ENCODE data around the gene RICTOR.
"Not testable (repeated sequence)": the region's sequence is repeated elsewhere in the genome, so short reads cannot be mapped to it uniquely, and the experiment has no call there.

RICTOR gene

DNA sequence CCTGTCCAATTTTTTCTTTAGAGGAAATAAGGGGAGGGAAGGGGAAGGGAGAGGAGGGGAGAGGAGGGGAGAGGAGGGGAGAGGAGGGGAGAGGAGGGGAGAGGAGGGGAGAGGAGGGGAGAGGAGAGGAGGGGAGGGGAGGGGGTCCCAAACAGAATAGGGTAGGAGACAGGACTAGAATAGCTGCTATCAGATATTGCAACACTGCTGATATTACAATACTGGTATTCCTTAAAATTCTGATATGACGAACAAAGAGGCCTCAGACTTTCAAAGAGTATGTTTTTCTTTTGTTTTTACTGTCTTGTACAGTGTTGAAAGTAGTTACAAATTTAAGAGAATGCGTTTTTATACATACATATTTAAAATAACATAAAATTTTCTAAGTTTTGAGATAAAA lies 67.5 kb downstream of the RICTOR start:
- no peak for DNase-seq

DNA sequence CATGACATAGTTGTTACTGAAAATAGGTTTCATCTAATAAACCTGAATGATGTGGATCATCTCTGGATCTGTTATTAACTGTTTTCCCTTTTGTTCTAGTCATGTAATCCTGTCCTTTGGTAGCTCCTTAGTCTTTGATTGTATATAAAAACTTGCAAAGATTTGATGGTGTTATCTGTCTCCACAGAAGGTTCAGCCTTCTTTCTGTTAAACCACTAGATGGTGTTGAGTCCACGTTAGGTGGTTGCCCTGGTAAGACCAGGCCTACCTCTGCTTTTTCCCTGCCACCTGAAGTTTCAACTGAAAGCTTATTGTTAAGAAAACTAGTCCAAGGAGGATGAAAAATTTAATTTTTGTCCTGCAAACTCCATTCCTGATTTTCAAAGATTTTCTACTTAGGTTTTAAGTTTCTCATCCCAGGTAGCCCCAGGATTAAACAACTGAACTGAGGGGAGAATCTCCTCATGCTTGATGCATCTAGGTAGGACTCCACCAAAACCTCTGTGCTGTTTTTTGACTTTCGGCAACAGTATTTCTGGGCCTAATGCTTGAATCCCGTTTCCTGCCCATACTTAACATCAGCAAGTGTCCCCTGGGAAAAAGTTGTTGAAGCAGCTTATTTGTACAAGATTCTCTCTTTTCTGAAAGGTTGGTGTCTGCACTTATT lies 68.5 kb downstream of the RICTOR start:
- DNase-seq: no peak

DNA sequence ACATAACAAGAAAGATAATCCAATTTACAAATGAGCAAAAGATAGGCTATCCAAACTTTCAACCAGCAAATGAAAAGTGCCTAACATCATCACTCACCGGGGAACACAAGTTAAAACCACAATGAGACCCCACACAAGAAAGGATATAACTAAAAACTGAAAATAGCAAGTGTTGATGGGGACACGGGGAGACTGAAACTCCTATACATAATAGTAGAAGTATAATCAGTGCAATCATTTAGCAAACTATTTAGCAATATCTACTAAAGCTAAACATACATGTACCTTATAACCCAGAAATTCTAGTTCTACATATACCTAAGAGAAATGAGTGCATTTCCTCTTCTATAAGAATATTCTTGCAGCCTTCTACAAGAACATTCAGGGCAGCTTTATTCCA lies 72.5 kb downstream of the RICTOR start:
- DNase-seq: no peak

DNA sequence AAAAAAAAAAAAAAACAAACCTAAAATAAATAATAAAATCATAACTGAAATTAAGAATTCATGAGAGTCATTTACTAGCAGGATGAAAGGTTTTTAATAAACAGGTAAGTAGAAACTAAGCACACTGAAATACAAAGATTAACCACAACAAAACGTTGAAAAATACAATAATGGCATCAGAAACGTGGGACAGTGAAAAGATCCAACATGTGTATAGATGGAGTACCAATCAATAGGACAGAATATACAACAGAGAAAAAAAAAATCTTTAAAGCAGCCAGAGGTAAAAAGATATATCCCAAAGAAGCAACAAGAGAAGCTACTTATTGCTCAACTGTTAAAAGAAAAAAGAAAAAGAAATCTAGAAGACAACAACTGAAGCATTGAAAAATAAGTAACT lies 75.2 kb downstream of the RICTOR start:
- no peak for DNase-seq

DNA sequence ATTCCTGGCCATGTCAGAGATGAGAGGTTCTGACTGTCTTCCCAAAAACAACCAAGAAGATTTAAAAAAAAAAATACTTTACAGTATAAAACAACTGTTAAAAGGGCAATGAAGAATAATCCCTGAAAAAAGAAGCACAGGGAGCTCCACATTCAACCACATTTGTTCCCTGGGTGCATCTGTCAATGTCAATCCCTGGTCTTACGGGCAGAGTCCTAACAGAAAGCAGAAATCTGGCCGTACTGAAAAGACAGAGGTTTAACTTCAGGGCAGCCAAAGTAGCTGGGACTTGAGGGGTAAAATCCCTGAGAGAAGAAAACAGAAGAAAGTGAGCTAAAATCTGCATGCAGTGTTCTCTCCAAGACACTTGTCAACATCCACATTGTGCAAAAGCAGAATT lies 76.6 kb downstream of the RICTOR start:
- DNase-seq: no peak

DNA sequence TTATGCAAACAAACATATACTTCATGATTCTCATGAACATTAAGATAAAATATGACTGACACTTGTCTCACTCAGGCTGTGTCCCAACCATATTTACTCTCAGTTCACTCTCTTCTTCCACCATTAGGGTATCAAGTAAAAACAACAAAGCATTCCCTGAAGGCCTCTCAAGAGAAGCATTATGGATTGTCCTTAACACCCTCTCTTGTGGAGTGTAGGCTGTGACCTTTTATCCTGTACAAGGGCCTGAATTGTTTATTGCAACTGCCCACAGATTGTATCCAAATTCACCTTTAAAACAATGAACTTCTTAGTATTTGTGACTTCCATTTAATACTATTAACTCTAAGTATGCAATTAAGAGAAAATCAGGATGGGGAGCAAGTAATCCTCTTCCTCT lies 78.1 kb downstream of the RICTOR start:
- DNase-seq: no peak

DNA sequence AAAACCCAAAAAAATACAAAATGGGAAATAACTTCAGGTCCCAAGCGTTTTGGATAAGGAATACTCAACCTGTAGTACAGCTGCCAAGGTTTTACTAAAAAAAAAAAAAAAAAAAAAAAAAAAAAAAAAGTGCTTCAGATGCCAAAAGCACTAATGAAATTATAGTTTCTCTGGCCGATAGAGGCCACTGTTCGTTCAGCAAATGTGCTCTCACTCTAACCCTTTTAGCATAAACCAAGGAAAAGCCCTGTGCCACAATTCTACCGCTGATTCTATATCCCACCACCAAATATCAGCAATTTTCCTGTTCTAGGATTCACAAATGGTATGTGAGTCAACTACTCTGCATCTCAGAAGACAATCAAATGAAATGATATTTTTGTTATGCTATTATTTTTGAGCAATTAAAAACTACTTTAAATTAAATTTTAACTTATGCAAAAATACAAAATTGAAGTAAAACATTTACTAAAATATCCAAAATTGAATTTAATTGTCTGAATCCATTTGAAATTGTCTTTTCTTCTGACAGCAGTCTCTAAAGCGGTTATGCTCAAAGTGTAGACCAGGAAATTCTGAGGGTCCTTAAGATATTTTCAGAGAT lies 79.8 kb downstream of the RICTOR start:
- DNase-seq: peak; percentile 59

- DNase-seq: not testable (repeated sequence)
Measured at GRCh38 chr5:38989974-38990719, 84.1 kb downstream of the RICTOR start.

- peak; percentile 22 for DNase-seq
Measured at GRCh38 chr5:38985909-38986452, 88.2 kb downstream of the RICTOR start.

DNA sequence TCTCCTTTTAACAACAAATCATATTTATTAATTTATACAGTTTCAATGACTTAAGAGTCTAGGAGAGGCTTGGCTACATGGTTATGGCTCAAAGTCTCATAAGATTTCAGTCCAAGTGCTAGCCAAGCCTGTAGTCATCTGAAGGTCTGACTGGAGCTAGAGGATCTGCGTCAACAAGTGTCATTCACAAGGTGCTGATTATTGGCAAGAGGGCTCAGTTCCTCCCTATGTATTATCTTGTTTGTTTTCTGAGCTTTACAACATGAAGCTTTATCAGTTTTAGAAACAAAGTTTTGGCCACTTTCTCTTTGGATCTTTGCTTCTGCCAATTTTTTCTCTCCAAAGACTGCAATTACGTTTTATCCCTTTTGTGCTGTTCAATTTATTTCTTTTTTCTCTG lies 94.7 kb downstream of the RICTOR start:
- no peak for DNase-seq

DNA sequence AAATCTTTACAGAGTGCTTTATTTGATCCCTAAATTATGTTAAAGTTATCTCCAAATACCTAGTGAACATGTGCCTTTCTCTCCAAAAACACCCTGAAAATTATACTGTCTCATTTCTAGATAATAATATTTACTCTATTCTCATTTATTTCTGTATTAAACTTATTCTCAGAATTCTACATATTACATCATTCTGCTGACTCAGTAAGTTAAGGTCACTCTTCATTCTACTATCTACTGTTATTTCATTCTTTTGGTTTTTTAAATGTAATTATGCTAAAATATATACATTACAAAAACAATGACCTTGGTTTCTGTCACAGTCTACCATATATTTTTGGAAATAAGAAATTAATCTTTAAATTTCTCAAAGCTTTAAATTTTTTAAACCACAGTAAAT lies 96.2 kb downstream of the RICTOR start:
- no peak for DNase-seq

- no peak for DNase-seq
Measured at GRCh38 chr5:38968665-38969064, 105.5 kb downstream of the RICTOR start.

DNA sequence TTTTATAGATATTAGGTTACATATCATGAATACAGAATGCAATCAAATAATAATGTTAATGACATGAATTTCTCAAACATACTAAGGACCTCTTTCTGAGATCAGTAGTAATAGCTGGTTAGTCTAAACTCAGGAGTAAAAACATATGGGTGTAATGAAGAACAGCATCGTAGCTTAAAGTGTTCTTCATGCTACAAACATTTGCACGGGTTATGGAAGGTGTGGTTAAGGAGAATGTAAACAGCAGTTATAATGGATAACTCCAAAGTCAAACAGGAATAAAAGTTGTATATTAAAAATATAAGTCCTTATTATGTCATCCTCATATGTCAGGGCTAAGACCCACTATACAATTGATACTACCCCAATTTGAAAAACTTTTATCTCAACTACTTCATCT lies 112.5 kb downstream of the RICTOR start:
- no peak for DNase-seq

DNA sequence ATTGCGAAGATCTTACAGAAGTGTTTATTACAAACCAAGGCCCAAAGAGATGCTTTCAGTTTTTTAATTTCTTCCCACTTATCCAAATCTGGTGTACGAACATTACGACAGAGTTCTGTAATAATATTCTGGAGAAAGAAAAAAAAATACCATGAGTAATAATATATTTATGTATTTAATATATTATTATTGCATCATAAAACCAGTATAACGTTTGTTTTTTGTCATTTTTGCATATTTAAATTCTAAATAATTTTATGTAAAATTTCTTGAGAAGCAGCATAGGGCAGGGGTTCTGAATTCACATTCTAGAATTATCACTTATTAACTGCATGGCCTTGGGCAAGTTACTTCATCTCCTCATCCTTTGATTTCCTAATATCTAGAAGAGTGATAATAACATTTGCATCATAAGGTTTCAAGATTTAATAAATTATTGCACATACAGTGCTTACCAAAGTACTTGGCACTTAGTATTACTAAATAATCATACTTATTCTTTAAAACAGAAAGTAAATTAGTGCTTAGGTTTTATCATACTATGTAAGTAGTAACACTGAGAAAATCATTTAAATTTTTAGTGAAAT lies 120.7 kb downstream of the RICTOR start:
- DNase-seq: no peak

DNA sequence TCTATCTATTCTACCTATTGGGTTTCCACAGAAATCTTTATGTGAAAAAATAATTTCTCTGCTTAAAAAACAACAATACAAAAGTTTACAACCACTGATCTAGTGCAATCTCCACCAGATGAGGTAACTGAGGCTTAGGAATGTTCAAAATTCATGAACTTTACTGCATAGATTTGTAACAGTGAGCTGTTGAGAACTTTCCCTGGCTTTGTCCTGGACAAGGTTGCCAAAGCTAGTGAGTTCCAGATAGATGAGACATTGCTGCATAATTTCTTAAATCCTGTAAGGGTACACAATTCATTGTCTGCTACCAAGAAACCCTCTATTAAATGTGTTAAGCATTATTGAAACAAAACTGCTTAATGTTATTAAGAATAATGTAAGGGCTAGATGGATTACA lies 125.7 kb downstream of the RICTOR start:
- no peak for DNase-seq

DNA sequence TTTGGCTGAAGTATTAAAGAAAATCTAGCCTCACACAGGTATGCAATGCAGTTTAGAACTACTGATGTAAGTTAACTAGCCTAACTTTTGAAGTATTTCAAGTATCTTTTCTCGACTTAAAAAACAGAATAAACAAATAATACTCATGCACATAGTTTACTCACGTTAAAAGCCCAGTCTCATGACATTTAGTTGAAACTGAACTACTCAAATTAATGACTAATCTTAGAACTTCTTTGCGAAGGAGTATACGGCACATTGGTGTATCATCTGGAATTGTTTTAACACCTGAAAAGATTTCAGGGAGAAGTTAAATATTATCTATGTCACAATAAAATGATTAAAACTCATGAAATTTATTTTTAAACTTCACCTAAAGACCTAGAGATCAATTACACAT lies 129.9 kb downstream of the RICTOR start:
- DNase-seq: no peak

- peak; percentile 55 for DNase-seq
Measured at GRCh38 chr5:38941912-38942311, 132.3 kb downstream of the RICTOR start.

GRCh38 chr5:38940230-38940858 lies 133.9 kb downstream of the RICTOR start:
- DNase-seq: no peak

DNA sequence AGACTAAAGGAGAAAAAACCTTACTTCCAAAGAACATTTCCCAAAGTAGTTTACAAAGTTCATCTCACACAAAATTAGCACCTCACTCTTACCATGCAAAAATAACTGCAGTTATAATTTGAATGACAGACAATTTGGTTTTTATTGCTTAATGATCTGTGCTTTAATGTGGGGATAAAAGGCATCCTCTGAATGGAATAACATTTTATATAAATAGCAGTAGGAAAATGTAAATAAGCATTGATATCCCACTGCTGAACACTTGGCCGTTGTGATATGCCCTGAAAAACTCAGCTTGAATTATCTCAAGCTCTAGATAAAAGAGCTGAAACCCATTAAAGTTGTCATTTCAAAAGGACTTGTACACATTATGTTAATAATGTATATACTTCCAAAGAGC lies 135.2 kb downstream of the RICTOR start:
- DNase-seq: no peak

- no peak for DNase-seq
Measured at GRCh38 chr5:38938424-38938823, 135.8 kb downstream of the RICTOR start.

- DNase-seq: no peak
Measured at GRCh38 chr5:38936269-38936668, 137.9 kb downstream of the RICTOR start.

- DNase-seq: no peak
Measured at GRCh38 chr5:38935437-38935836, 138.8 kb downstream of the RICTOR start.

DNA sequence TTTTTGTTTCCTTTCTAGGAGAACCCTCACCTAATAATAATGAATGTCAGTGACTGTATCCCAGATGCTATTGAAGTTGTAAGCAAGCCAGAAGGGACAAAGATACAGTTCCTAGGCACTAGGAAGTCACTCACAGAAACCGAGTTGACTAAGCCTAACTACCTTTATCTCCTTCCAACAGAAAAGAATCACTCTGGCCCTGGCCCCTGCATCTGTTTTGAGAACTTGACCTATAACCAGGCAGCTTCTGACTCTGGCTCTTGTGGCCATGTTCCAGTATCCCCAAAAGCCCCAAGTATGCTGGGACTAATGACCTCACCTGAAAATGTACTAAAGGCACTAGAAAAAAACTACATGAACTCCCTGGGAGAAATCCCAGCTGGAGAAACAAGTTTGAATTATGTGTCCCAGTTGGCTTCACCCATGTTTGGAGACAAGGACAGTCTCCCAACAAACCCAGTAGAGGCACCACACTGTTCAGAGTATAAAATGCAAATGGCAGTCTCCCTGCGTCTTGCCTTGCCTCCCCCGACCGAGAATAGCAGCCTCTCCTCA lies 141.3 kb downstream of the RICTOR start:
- DNase-seq: no peak

All from MV-4-11 (cell line).